ENCODE results near the gene PARVB.
"Not testable (repeated sequence)": the region's sequence is repeated elsewhere in the genome, so short reads cannot be mapped to it uniquely, and the experiment has no call there.

PARVB gene

GRCh38 chr22:44091021-44091721 is 67.1 kb downstream of the PARVB start:
- DNase-seq = no peak

GRCh38 chr22:44091751-44092150 is 67.6 kb downstream of the PARVB start:
- DNase-seq = no peak

- DNase-seq = no peak
Measured at GRCh38 chr22:44092636-44093220, 68.6 kb downstream of the PARVB start.

GRCh38 chr22:44093791-44094190 is 69.7 kb downstream of the PARVB start:
- no peak for DNase-seq

GRCh38 chr22:44094751-44095302 is 70.7 kb downstream of the PARVB start:
- DNase-seq = no peak

GRCh38 chr22:44096736-44097135 is 72.6 kb downstream of the PARVB start:
- DNase-seq = no peak

GRCh38 chr22:44097263-44098020 is 73.3 kb downstream of the PARVB start:
- DNase-seq = no peak

- no peak for DNase-seq
Measured at GRCh38 chr22:44098021-44098739, 74.1 kb downstream of the PARVB start.

- no peak for DNase-seq
Measured at GRCh38 chr22:44098966-44099530, 74.9 kb downstream of the PARVB start.

GRCh38 chr22:44099696-44100095 is 75.6 kb downstream of the PARVB start:
- DNase-seq = no peak

GRCh38 chr22:44100411-44100810 is 76.3 kb downstream of the PARVB start:
- DNase-seq = no peak

GRCh38 chr22:44102121-44102520 is 78.0 kb downstream of the PARVB start:
- no peak for DNase-seq

GRCh38 chr22:44102856-44103255 is 78.8 kb downstream of the PARVB start:
- DNase-seq = no peak

GRCh38 chr22:44103735-44104480 is 79.8 kb downstream of the PARVB start:
- no peak for DNase-seq

- no peak for DNase-seq
Measured at GRCh38 chr22:44107340-44107739, 83.2 kb downstream of the PARVB start.

GRCh38 chr22:44108076-44108475 is 84.0 kb downstream of the PARVB start:
- DNase-seq = no peak

- DNase-seq = no peak
Measured at GRCh38 chr22:44108806-44109385, 84.8 kb downstream of the PARVB start.

GRCh38 chr22:44109416-44109815 is 85.3 kb downstream of the PARVB start:
- no peak for DNase-seq

GRCh38 chr22:44110656-44111055 is 86.6 kb downstream of the PARVB start:
- not testable (repeated sequence) for DNase-seq

- DNase-seq = no peak
Measured at GRCh38 chr22:44111562-44112155, 87.6 kb downstream of the PARVB start.

- DNase-seq = no peak
Measured at GRCh38 chr22:44112191-44112590, 88.1 kb downstream of the PARVB start.

All from NCI-H1092 (cell line).